Skeletal muscle tissue (tissue), 4 donors: ENCODE results near the gene BARX2. TPM values are rescaled to one million over a fixed set of nuclear protein-coding genes. Genes with fewer than 3 reads are reported as not detected.

Experiments
- H3K27ac ChIP-seq: one replicate; pipeline ENCODE4 v1.7.0; 2013; ENCODE audit warnings: mild to moderate bottlenecking, low read depth, low read length, inconsistent platforms
- H3K27me3 ChIP-seq, 3 donors: one replicate each; pipeline ENCODE4 v1.7.0; 2013; ENCODE audit warnings: low read length in 3 of 3; ENCODE audit not compliant: control insufficient read depth in 3 of 3, insufficient read depth in 3 of 3
- H3K36me3 ChIP-seq, 3 donors: one replicate each; pipeline ENCODE4 v1.7.0; 2013; ENCODE audit warnings: low read length in 3 of 3; ENCODE audit not compliant: control insufficient read depth in 3 of 3, insufficient read depth in 3 of 3
- H3K4me1 ChIP-seq, 3 donors: one replicate each; pipeline ENCODE4 v1.7.0; 2013; ENCODE audit warnings: low read length in 3 of 3, mild to moderate bottlenecking in 3 of 3; ENCODE audit not compliant: control insufficient read depth in 3 of 3, insufficient read depth in 3 of 3
- H3K4me3 ChIP-seq, 3 donors: one replicate each; pipeline ENCODE4 v1.7.0; 2013; ENCODE audit warnings: low read length in 3 of 3
- H3K9ac ChIP-seq, 3 donors: one replicate each; pipeline ENCODE4 v1.7.0; 2013; ENCODE audit warnings: low read length in 3 of 3, mild to moderate bottlenecking in 3 of 3, moderate library complexity in 2 of 3, low read depth in 1 of 3
- H3K9me3 ChIP-seq, 3 donors: one replicate each; pipeline ENCODE4 v1.7.0; 2013; ENCODE audit warnings: low read length in 3 of 3; ENCODE audit not compliant: control insufficient read depth in 3 of 3
- total RNA-seq: library from RNA; depleted of rRNA; stranded (reverse); fragments of >200 nt; gene quantifications from one replicate; pipeline ENCODE4 v1.2.3, GENCODE V29; 2014
- donor health status: Osteomylitis.

The BARX2 gene
- total RNA-seq, 1 donor from 2014 or later: not detected

DNA sequence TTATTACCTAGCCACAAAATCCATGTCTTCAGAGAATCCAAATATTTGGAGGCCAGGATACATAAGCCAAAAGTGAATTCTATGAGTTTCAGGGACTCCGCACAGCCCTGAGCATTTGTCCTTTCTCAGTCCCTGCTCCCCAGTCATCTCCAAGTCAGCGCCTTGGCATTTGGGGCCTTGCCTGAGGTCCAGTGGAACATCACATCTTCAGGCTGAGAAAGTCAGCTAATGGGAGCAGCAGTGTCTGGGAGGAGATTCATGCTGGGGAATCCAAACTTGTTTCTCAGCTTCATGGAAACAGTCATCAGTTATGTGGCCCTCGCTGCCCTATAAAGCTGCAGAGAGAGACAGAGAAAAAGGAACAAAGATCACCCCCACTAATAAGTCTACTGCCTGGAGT lies 70.9 kb downstream of the BARX2 start:
- no peaks in the 10 kb centered on the region for H3K27me3 ChIP-seq
- H3K36me3 ChIP-seq: no peaks in the 10 kb centered on the region
- H3K27ac ChIP-seq: no peak overlapping the region
- H3K9ac ChIP-seq: no peak overlapping the region
- H3K4me3 ChIP-seq: no peak overlapping the region
- peaks cover 0 to 5% (median 4%) of the 10 kb centered on the region in 3 donors for H3K9me3 ChIP-seq
- no peaks in the 10 kb centered on the region for H3K4me1 ChIP-seq

DNA sequence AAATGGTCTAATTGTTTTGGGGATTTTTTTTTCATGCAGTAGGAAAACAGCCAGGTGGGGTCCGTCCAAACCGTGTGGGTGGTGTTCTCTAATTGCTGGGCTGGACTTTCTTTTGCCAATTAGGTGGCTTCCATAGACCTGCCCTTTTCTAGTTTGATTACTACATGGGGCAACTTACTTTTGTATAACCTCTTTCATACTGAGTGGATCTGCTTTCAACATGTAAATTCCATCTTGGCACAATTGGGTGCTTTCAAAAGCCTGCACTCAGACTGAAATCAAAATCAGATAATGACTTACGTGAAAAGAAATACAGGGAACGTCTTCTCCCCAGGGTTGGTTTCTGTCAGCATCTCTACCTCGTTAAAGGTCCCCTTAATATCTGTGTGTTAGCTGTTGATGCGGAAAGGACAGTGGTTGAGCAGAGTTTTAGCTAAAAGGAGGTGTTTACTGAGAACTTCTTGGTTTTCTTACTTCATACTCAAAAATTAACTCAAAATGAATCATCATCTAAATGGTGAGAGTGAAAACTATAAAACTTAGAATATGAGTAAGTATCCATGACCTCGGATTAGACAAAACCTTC lies 72.1 kb downstream of the BARX2 start:
- H3K36me3 ChIP-seq: no peaks in the 10 kb centered on the region

DNA sequence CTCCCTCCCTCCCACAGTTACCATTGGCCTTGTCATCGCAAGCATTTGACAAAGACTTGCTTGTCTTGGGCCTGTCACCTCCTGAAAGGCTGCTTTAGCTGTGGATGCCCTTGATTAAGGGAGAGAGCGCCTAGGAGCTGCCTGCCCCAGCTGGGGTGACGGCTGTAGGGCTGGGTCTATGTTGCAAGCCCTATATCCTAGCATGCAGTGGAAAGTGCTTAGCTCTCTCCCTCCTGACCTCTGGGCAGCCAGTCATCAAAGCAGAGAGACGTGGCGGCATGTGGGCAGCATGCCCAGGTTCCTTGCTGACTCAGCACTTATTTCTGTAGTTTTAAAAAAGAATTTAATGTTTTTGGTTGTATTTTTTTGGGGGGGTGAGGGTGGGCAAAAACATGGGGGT lies 75.9 kb downstream of the BARX2 start:
- Histone ChIP-seq H3K4me1 (no peaks in the 10 kb centered on the region), H3K27ac (no peak overlapping the region), H3K9me3 (peaks cover 0 to 5% (median 4%) of the 10 kb centered on the region in 3 donors), H3K27me3 (peaks cover 0 to 3% (median 0%) of the 10 kb centered on the region in 3 donors), H3K36me3 (no peaks in the 10 kb centered on the region), H3K9ac (no peak overlapping the region), H3K4me3 (no peak overlapping the region)

More for the DNA sequence above, 72.1 kb downstream of the BARX2 start:
- Histone ChIP-seq H3K4me3 (no peak overlapping the region), H3K9ac (no peak overlapping the region), H3K27me3 (no peaks in the 10 kb centered on the region), H3K9me3 (peaks cover 0 to 5% (median 4%) of the 10 kb centered on the region in 3 donors), H3K4me1 (no peaks in the 10 kb centered on the region), H3K27ac (no peak overlapping the region)

DNA sequence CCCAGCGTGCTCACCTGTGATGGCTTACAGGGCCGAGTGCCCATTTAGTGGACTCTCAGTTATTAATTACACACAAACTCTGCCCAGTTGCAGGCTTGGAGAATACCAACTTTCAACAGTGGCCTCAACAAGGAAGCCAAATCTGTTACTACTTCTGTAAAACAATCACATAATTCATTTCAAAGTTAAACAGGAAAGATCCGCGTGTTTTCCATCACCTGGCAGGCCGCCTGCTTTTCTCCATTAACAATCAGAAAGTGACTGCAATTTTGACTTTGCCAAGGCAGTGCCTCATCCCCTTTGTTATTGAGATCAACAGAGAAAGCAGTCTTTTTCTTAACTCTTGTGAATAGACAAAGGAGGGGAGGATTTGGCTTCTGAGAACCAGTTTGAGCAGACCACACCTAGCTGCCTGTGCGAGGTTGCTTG lies 77.7 kb downstream of the BARX2 start:
- H3K27me3 ChIP-seq: peaks cover 0 to 7% (median 0%) of the 10 kb centered on the region in 3 donors
- no peak overlapping the region for H3K9ac ChIP-seq
- peaks cover 0 to 5% (median 4%) of the 10 kb centered on the region in 3 donors for H3K9me3 ChIP-seq
- H3K27ac ChIP-seq: no peak overlapping the region
- H3K4me3 ChIP-seq: no peak overlapping the region
- H3K4me1 ChIP-seq: no peaks in the 10 kb centered on the region
- H3K36me3 ChIP-seq: no peaks in the 10 kb centered on the region

DNA sequence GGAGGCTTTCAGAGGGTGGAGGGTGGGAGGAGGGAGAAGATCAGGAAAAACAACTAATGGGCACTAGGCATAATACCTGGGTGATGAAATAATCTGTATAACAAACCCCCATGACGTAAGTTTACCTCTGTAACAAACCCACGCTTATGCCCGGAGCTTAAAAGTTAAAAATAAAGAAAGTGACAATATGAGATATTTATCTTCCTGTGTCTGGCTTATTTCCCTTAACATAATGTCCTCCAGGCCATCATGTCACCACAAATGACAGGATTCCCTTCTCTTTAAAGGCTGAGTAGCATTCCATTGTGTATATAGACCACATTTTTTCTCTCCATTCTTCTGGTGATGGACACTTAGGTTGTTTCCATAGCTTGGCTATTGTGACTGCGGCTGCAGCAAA lies 79.5 kb downstream of the BARX2 start:
- no peak overlapping the region for H3K9ac ChIP-seq
- H3K9me3 ChIP-seq: peaks cover 0 to 3% (median 0%) of the 10 kb centered on the region in 3 donors
- H3K27me3 ChIP-seq: peaks cover 0 to 12% (median 0%) of the 10 kb centered on the region in 3 donors
- H3K36me3 ChIP-seq: no peaks in the 10 kb centered on the region
- H3K4me3 ChIP-seq: no peak overlapping the region
- no peak overlapping the region for H3K27ac ChIP-seq
- no peaks in the 10 kb centered on the region for H3K4me1 ChIP-seq

DNA sequence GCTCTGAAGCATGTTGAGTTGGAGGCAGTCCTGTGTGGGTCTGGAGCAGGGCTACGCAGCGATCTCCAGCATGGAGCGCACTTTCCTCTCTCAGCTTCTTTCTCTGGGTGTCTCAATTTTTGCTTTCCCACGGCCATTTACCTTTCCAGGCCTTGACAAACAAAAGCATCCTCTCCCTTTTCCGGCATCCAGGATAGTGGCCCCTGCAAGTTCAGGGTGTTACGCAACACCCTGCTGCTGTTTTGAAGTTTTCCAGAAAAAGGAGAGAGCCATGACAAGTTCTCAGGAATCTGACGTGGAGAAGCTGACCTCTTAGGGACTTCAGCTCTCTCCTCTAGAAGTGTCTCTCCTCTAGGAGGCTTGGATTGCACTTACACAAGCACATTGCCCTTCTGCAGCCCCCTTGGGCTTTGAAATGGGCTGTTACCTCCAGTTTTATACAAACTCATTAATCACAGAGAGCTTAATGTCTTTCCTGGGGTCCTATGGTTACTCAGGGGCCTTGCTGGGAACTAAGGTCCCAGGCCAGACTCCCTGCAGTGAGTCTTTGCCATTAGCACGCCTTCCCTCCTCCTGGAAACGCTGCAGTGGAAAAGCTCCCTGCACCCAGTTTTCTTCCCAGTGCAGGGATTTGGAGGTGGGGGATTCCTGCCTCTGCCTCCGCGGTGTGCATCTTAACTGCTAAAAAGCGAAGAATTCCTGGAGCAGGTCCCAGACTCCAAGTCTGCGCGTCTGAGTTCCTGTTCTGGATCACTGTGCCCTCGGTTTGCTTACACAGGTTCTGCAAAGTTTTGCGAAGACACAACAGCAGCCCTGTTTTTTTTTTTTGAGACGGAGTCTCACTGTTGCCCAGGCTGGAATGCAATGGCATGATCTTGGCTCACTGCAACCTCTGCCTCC lies 80.4 kb downstream of the BARX2 start:
- Histone ChIP-seq H3K36me3 (no peaks in the 10 kb centered on the region), H3K4me1 (no peaks in the 10 kb centered on the region), H3K9ac (no peak overlapping the region), H3K27ac (no peak overlapping the region), H3K9me3 (peaks cover 0 to 3% (median 0%) of the 10 kb centered on the region in 3 donors), H3K27me3 (peaks cover 0 to 12% (median 0%) of the 10 kb centered on the region in 3 donors), H3K4me3 (no peak overlapping the region)

DNA sequence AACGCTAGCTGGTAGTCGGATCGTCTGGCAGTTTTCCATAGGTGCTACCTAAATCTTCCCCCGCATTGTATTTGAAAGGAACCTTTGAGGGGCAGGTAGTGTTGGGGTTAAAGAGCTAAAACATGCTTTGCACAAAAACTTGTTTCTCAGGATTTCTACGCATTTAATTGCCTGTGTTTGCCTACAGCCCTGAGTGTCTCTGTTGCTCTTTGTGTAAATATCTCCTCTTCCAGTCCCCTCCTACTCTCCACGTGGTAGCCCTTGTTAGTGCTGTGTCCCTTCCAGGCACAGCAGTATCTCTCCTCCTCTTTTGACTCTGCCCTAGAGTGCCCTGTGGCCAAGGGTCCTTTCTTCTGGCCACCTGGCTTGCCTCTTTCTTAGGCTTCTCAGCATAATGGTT lies 81.7 kb downstream of the BARX2 start:
- no peak overlapping the region for H3K27ac ChIP-seq
- H3K36me3 ChIP-seq: no peaks in the 10 kb centered on the region
- H3K9ac ChIP-seq: no peak overlapping the region
- H3K4me3 ChIP-seq: no peak overlapping the region
- H3K27me3 ChIP-seq: peaks cover 0 to 12% (median 0%) of the 10 kb centered on the region in 3 donors
- H3K4me1 ChIP-seq: no peaks in the 10 kb centered on the region
- H3K9me3 ChIP-seq: no peaks in the 10 kb centered on the region

DNA sequence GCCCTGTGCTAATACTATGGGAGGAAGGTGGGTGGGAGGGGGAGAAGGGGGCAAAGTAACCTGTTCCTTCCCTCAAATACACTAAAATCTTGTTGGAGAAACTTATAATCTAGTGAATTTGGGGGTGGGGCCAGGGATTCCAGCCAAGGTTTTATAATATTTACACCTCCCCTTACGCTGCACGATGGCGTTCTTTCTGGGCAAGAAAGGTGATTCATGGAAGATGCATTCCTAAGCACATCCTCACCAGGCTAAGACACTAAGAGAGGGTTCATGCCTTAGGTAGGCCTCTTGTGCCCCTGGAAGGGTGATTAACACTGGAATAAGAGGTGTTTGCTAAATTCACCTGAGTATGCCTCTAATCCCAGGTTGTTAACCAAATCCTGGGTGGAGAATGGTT lies 82.6 kb downstream of the BARX2 start:
- H3K27me3 ChIP-seq: peaks cover 0 to 12% (median 0%) of the 10 kb centered on the region in 3 donors
- no peaks in the 10 kb centered on the region for H3K4me1 ChIP-seq
- H3K36me3 ChIP-seq: no peaks in the 10 kb centered on the region

DNA sequence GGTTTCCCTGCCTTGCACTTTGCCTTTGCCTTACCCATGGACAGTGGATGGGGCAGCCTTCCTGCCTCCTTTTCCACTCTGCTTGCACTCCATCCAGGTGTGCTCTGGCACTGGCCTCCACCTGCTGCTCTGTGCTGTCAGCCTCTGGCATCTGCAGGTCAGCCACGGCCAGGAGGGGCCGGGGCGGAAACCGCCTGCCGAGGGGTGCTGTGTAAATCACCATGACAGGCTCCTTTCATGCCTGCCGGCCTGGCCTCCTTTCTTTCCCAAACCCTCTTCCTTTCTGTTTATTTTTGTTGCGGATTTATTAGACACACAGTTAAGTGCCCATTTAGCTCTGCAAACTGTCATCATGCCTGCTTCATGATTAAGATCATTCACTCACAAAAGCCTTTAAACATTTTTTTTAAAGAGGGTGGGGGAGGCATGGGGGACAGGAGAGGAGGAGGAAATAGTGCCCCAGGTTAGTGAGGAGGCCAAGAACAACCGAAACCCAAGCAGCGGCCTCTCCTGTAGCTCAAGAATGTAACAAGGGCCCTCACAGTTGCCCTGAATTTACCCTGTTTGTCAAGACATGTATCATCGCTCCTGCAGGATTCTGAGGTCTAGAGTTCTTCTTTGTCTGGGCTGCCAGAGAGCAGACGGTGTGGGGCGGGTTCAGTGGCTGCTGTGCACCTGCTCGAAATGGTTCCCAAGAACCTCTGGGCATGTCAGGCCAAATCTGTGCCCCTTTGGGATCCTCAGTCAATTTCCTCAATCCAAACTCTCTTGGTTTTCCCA lies 83.3 kb downstream of the BARX2 start:
- no peaks in the 10 kb centered on the region for H3K36me3 ChIP-seq
- H3K4me3 ChIP-seq: no peak overlapping the region
- no peaks in the 10 kb centered on the region for H3K9me3 ChIP-seq

More for the DNA sequence above, 82.6 kb downstream of the BARX2 start:
- Histone ChIP-seq H3K4me3 (no peak overlapping the region), H3K9me3 (no peaks in the 10 kb centered on the region), H3K9ac (no peak overlapping the region), H3K27ac (no peak overlapping the region)

More for the DNA sequence above, 83.3 kb downstream of the BARX2 start:
- no peaks in the 10 kb centered on the region for H3K4me1 ChIP-seq
- H3K9ac ChIP-seq: no peak overlapping the region
- peaks cover 0 to 12% (median 0%) of the 10 kb centered on the region in 3 donors for H3K27me3 ChIP-seq
- H3K27ac ChIP-seq: no peak overlapping the region
